Measurements from ENCODE around the gene MN1.
"Not testable (repeated sequence)": the region's sequence is repeated elsewhere in the genome, so short reads cannot be mapped to it uniquely, and the experiment has no call there.

DNA sequence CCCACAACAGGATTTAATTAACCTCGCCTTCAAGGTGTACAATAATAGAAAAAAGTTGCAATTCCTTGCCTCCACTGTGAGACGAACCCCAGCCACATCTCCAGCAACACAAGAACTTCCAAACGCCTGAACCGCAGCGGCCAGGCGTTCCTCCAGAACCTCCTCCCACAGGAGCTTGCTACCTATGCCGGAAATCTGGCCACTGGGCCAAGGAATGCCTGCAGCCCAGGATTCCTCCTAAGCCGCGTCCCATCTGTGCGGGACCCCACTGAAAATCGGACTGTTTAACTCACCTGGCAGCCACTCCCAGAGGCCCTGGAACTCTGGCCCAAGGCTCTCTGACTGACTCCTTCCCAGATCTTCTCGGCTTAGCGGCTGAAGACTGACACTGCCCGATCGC, 57.5 kb downstream of the MN1 start:
- TF ChIP-seq, protein P1, sequence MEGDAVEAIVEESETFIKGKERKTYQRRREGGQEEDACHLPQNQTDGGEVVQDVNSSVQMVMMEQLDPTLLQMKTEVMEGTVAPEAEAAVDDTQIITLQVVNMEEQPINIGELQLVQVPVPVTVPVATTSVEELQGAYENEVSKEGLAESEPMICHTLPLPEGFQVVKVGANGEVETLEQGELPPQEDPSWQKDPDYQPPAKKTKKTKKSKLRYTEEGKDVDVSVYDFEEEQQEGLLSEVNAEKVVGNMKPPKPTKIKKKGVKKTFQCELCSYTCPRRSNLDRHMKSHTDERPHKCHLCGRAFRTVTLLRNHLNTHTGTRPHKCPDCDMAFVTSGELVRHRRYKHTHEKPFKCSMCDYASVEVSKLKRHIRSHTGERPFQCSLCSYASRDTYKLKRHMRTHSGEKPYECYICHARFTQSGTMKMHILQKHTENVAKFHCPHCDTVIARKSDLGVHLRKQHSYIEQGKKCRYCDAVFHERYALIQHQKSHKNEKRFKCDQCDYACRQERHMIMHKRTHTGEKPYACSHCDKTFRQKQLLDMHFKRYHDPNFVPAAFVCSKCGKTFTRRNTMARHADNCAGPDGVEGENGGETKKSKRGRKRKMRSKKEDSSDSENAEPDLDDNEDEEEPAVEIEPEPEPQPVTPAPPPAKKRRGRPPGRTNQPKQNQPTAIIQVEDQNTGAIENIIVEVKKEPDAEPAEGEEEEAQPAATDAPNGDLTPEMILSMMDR (IDR thresholded peaks at IDR 0.05) = not testable (repeated sequence)
- not testable (repeated sequence) for TF ChIP-seq EP300, POLR2A, POLR2AphosphoS5 (IDR thresholded peaks at IDR 0.05)

All from sigmoid colon (tissue), 4 donors.